GM12801 (cell line): ENCODE data around the gene TMEM108.

ENCODE experiments used
- CTCF ChIP-seq: IDR thresholded peaks from one replicate; pipeline ENCODE4 v1.5.1; 2011; ENCODE audit warnings: control low read depth; ENCODE audit not compliant: insufficient read length; ENCODE audit errors: extremely low read depth

The TMEM108 gene

DNA sequence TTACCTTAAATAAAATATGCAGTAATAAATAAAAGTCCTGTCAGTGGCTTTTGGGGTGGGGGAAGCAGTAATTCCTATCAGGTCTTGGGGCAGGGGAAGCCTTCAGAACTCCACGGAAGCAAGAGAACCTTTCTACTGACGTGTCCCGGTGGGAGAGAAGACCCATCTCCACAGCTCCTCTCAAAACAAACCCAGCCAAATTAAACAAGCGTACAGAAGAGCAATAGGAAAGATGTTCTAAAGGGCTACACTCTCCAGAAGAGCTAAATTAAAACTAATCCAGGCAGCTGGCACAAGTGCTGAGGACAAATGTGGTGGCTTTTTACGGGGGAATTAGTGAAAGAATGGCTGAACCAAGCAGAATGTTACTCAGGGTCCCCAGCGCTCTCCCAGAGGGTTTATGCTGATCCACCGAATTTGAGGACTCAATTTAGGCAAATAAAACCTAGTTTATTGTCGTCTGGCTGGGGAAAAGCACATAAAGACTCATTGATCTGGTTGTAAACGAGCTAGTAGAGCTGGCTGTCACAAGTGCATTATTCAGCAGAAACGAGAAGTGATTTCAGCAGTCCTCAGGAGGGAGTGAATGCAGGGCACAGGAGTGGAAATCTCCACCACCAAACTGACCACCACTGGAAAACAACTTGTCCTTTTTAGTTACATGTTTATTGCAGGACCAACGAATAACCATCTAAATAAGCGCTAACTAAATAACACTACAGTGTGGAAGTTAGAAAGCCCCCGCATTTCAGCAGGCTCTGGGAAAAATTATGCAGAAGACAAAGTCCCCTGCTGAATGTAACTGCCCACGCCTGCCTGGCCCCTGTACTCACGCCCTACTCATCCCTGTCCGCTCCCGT, 375.2 kb downstream of the TMEM108 start:
- no peak for TF ChIP-seq CTCF

DNA sequence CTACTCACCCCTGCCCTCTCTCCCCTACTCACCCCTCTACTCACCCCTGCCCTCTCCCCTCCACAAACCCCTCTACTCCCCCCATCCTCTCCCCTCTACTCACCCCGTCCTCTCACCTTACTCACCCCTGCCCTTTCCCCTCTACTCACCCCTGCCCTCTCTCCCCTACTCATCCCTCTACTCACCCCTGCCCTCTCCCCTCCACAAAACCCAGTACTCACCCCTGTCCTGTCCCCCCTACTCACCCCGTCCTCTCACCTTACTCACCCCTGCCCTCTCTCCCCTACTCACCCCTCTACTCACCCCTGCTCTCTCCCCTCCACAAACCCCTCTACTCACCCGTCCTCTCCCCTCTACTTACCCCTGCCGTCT, 375.8 kb downstream of the TMEM108 start:
- no peak for TF ChIP-seq CTCF

DNA sequence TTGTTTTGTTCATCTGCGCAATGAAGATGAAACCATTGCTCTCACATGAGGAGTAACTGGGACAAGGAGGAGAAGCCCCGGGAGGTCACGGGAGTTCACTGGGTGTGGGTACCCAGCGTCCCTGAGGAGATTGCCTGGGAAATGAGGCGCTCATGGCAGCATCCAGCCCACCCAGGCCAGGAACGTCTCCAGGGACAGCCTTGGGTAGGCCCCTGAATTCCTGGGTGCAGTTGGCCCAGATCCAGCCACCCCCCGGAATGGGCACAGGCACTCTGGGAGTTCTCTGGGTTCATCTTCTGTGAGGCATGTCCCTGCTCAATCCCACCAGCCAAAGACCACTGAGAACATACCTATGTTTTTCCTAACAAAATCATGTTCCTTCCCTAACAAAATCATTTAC, 380.2 kb downstream of the TMEM108 start:
- no peak for TF ChIP-seq CTCF

- TF ChIP-seq CTCF = no peak
These were observed 381.1 kb downstream of the TMEM108 start for GRCh38 chr3:133419151-133419909.

DNA sequence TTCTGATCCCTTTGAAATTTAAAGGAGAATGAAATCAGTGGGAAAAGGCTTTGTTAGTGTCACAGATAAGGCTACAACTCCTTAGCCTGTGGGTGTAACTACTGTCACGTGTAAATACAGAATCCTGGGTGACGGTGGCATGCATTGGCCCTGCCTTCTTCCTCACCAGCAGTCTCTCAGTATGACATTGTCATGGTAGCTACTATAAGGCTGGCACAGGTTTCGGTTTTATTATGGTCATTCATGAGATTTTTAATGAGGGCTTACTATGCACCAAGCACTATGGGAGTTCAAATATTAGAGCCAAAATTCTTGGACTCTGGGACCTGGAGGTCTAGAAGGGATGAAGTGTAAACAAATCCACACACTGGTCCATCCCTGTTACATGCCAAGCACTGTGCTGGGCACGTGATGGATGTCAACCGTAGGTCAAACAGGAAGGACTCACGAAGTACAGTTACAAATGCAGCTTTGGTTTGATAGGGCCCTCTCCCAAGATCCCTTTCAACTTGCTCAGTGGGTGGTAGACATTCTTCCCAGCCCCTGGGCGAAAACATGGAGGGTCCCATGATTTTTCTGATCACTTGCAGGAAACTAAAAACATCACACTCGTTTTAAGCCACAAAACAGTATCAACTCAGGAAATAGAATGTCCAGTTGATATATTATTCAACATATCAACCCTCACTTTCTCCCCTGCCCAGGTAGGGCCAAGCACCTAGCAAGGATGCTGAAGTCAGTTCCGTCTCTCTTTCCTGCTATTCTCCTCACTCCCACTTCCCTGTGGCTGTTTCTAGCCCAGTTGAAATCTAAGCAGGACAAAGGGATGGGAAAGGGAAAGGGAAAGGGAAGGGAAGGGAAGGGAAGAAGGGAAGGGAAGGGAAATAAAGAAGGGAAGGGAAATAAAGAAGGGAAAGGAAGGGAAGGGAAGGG, 387.0 kb downstream of the TMEM108 start:
- no peak for TF ChIP-seq CTCF

GRCh38 chr3:133425898-133426297, 387.7 kb downstream of the TMEM108 start:
- TF ChIP-seq CTCF = no peak

DNA sequence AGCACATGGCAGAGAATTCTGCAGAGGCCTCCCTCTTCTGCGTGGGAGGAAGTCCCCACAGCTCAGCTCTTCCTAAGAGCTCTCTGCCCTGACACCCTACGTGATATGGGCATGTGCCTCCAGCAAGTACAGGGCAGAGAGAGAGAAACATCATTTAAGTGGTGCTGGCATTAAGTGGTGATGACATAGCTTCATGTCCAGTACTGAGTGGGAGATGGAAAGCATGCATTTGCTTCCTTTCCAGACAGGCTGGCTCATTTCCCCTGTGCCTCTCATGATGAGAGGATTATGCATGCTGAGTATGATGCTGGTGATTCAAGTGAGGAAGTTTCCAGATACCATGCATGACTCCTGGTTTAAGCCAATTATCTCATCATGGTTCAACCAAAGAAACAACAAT, 388.5 kb downstream of the TMEM108 start:
- TF ChIP-seq CTCF = no peak
